Stimulated activated naive CD8-positive, alpha-beta T cell treated with anti-CD3 and anti-CD28 coated beads, Interleukin-15, amount 100 ng/mL, for 72 hours (primary cell): Measurements from ENCODE around the gene TIE1.

ENCODE experiments used
- ATAC-seq: fragments of 150-1000 bp; cut with Tn5 transposase; 2 replicates; pipeline ENCODE4 v1.10.0; 2021; ENCODE audit warnings: mild to moderate bottlenecking, moderate library complexity
- DNase-seq, 2 donors: peaks; one replicate each; pipeline ENCODE4 v3.0.0; 2021 to 2022
- H3K27ac Mint-ChIP-seq, 2 donors: one replicate each; pipeline ENCODE4 v1.8.0; 2022; ENCODE audit warnings: mild to moderate bottlenecking in 2 of 2, mixed read lengths in 2 of 2, moderate library complexity in 2 of 2
- H3K27me3 Mint-ChIP-seq: one replicate; pipeline ENCODE4 v1.8.0; 2022; ENCODE audit warnings: mixed read lengths
- H3K4me1 Mint-ChIP-seq: one replicate; pipeline ENCODE4 v1.8.0; 2022; ENCODE audit warnings: mild to moderate bottlenecking, mixed read lengths
- H3K4me3 Mint-ChIP-seq, 2 donors: one replicate each; pipeline ENCODE4 v1.8.0; 2022; ENCODE audit warnings: mild to moderate bottlenecking in 2 of 2, mixed read lengths in 2 of 2, moderate library complexity in 1 of 2
- H3K9me3 Mint-ChIP-seq, 2 donors: one replicate each; pipeline ENCODE4 v1.8.0; 2022; ENCODE audit warnings: mixed read lengths in 2 of 2

TIE1 gene

GRCh38 chr1:43350976-43351375, 50.2 kb downstream of the TIE1 start:
- Mint-ChIP-seq H3K9me3 (no peaks in the 10 kb centered on the region), H3K4me3 (no peak overlapping the region), H3K4me1 (peaks cover 16% of the 10 kb centered on the region), H3K27ac (peak overlapping the region in 1 of 2 donors; percentile 85), H3K27me3 (no peaks in the 10 kb centered on the region)
- ATAC-seq (no peak), DNase-seq (no peak)

DNA sequence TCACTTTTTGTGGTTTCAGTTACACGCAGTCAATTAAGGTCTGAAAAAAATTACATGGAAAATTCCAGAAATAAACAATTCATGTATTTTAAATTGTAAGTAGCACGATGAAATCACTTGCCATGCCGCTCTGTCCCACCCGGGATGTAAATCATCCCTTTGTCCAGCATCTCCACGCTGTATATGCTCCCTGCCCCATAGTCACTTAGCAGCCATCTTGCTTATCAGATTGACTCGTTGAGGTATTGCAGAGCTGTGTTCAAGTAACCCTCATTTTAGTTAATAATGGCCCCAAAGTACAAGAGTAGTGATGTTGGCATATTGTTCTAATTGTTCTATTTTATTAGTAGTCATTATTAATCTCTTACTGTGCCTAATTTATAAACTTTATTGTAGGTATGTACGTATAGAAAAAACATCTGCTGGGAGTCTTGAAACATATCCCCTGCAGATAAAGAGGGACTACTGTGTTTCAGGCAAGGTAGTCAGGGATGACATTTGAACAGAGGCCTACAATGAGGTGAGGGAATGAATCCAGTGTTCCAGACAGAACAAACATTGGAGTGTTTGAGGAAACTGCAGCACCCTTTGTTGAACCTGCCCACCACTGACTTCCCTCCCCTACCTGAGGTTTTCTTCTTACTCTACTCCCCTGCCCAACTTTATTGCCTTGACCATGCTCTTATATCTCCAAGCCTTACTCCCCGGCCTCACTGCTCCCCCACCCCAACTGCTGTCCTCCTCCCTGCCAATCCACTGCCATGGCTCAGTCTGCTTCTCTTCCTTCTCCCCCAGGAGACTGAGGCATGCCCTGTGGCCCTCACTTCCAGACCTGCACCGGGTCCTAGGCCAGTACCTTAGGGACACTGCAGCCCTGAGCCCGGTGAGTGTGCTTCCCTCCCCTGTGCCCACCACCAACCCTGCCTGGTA, 50.9 kb downstream of the TIE1 start:
- Mint-ChIP-seq H3K27ac (no peak overlapping the region), H3K27me3 (no peaks in the 10 kb centered on the region), H3K9me3 (no peaks in the 10 kb centered on the region), H3K4me1 (peaks cover 16% of the 10 kb centered on the region), H3K4me3 (no peak overlapping the region)
- DNase-seq, result no peak
- ATAC-seq, result no peak

DNA sequence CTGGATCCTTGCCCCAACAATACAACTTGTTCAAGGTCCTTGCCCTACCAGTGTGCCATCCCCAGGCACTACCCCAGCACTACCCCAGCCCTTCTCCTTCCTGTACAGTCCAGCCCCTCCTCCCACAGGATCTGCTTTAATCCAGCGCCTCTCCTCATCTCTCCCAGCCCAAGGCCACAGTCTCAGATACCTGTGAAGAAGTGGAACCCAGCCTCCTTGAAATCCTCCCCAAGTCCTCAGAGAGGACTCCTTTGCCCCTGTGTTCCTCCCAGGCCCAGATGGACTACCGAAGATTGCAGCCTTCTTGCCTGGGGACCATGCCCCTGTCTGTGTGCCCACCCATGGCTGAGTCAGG, 51.5 kb downstream of the TIE1 start:
- Mint-ChIP-seq H3K9me3 (no peaks in the 10 kb centered on the region), H3K27me3 (no peaks in the 10 kb centered on the region), H3K4me1 (peaks cover 16% of the 10 kb centered on the region), H3K27ac (no peak overlapping the region), H3K4me3 (no peak overlapping the region)
- ATAC-seq, result no peak
- no peak for DNase-seq

- Mint-ChIP-seq H3K4me3 (no peak overlapping the region), H3K4me1 (peaks cover 19% of the 10 kb centered on the region), H3K27me3 (no peaks in the 10 kb centered on the region), H3K27ac (peak overlapping the region in 1 of 2 donors; percentile 11), H3K9me3 (no peaks in the 10 kb centered on the region)
- DNase-seq, result no peak
- no peak for ATAC-seq
Observed at GRCh38 chr1:43352881-43353280, 52.1 kb downstream of the TIE1 start.

- Mint-ChIP-seq H3K27me3 (no peaks in the 10 kb centered on the region), H3K27ac (no peak overlapping the region)
Observed at GRCh38 chr1:43354471-43354870, 53.7 kb downstream of the TIE1 start.

GRCh38 chr1:43354936-43355335, 54.2 kb downstream of the TIE1 start:
- Mint-ChIP-seq H3K27ac (no peak overlapping the region), H3K27me3 (no peaks in the 10 kb centered on the region), H3K4me3 (no peak overlapping the region), H3K4me1 (peaks cover 18% of the 10 kb centered on the region), H3K9me3 (no peaks in the 10 kb centered on the region)
- DNase-seq (no peak), ATAC-seq (no peak)

More at GRCh38 chr1:43354471-43354870, 53.7 kb downstream of the TIE1 start:
- no peak for ATAC-seq
- H3K4me1 Mint-ChIP-seq, result peaks cover 18% of the 10 kb centered on the region
- H3K9me3 Mint-ChIP-seq, result no peaks in the 10 kb centered on the region
- no peak overlapping the region for H3K4me3 Mint-ChIP-seq
- DNase-seq, result no peak

DNA sequence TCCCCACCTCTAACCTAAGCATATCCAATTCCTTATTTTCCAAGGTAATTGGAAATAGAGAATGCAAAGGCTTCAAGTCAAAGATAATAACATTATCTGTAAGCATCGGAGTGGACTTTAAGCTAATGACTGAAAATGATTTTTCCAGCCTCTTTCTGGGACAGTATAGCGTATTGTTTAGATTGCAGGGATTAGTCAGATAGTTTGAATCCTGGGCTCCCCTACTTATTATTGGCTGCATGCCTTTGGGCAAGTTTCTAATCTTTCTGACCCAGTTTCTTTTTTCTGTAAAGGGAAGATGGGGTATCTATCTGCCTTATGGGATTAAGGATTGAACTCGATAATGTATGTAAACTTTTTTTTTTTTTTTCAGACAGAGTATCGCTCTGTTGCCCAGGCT, 56.5 kb downstream of the TIE1 start:
- ATAC-seq (no peak), DNase-seq (no peak)
- peaks cover 38% of the 10 kb centered on the region for H3K4me1 Mint-ChIP-seq
- no peaks in the 10 kb centered on the region for H3K9me3 Mint-ChIP-seq
- H3K4me3 Mint-ChIP-seq, result peak overlapping the region in 1 of 2 donors; percentile 98
- no peak overlapping the region for H3K27ac Mint-ChIP-seq
- H3K27me3 Mint-ChIP-seq, result no peaks in the 10 kb centered on the region

GRCh38 chr1:43358121-43358745, 57.5 kb downstream of the TIE1 start:
- H3K27me3 Mint-ChIP-seq, result no peaks in the 10 kb centered on the region
- no peaks in the 10 kb centered on the region for H3K9me3 Mint-ChIP-seq
- H3K4me1 Mint-ChIP-seq, result peaks cover 48% of the 10 kb centered on the region
- peak overlapping the region; percentile 94 to 98 for H3K4me3 Mint-ChIP-seq
- DNase-seq (no peak), ATAC-seq (peak; percentile 38)
- H3K27ac Mint-ChIP-seq, result peak overlapping the region; percentile 95 to 96

- ATAC-seq (peak; percentile 98), DNase-seq (peak; percentile 98 to 99)
- Mint-ChIP-seq H3K4me3 (peak within 1 kb of the TSS; percentile 94 to 98), H3K4me1 (peaks cover 56% of the 10 kb centered on the region), H3K27ac (peak within 1 kb of the TSS; percentile 95 to 96), H3K27me3 (no peaks in the 10 kb centered on the region), H3K9me3 (no peaks in the 10 kb centered on the region)
Observed at GRCh38 chr1:43358746-43359693, 58.2 kb downstream of the TIE1 start, which contains the start of gene CDC20. Gene CDC20, plus strand, starts transcription at chr1:43358981. Its CDS starts 235 bp downstream, at chr1:43359216.

- DNase-seq, result no peak
- Mint-ChIP-seq H3K27me3 (no peaks in the 10 kb centered on the region), H3K4me3 (peak overlapping the region; percentile 94 to 98), H3K4me1 (peaks cover 63% of the 10 kb centered on the region), H3K9me3 (no peaks in the 10 kb centered on the region), H3K27ac (peak overlapping the region; percentile 80 to 94)
- no peak for ATAC-seq
Observed at GRCh38 chr1:43359696-43360095, 58.9 kb downstream of the TIE1 start.

DNA sequence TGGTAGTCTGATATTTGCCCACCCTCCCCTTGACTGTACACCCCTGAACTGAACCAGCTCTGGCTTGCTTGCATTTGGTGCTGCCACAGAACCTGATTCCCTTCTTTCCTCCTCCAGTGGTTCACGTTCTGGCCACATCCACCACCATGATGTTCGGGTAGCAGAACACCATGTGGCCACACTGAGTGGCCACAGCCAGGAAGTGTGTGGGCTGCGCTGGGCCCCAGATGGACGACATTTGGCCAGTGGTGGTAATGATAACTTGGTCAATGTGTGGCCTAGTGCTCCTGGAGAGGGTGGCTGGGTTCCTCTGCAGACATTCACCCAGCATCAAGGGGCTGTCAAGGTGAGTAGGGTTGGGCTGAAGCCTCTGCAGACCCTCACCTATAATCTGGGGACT, 59.8 kb downstream of the TIE1 start:
- peak overlapping the region in 1 of 2 donors; percentile 87 for H3K27ac Mint-ChIP-seq
- peaks cover 72% of the 10 kb centered on the region for H3K4me1 Mint-ChIP-seq
- H3K9me3 Mint-ChIP-seq, result no peaks in the 10 kb centered on the region
- peak overlapping the region; percentile 94 to 98 for H3K4me3 Mint-ChIP-seq
- DNase-seq (no peak), ATAC-seq (no peak)
- H3K27me3 Mint-ChIP-seq, result no peaks in the 10 kb centered on the region

DNA sequence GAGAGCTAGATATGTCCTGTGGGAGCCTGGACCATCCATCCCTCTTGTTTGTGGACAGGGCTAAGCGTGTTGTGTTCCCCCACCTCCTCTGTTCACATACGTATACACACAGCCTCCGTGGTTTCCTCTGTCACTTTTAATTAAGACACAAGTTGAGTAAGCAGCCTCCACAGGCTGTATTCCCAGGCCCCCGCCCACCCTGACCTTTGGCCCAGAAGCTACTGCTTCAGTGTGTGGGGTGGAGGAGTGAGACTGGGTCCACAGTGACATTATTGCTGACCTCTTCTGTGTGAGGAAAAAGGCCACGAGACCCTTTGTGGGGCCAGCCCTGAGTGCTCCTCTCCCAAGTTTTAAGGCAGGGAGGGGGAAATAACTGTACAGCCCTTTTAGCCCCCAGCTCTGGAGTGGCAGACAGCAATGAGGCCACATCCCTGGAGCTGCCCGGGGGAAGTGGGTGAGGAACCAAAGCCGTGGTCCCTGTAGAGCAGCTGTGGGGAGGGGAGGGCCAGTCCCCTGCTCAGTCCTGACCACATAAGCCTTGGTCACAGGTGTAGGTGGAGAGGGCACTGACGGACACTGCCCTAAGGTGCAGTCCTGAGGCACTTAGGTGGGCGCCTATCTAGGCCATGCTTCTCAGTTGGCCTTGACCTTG, 62.6 kb downstream of the TIE1 start:
- DNase-seq (no peak), ATAC-seq (no peak)
- Mint-ChIP-seq H3K4me3 (no peak overlapping the region), H3K4me1 (peaks cover 84% of the 10 kb centered on the region), H3K27me3 (no peaks in the 10 kb centered on the region), H3K9me3 (no peaks in the 10 kb centered on the region), H3K27ac (no peak overlapping the region)

DNA sequence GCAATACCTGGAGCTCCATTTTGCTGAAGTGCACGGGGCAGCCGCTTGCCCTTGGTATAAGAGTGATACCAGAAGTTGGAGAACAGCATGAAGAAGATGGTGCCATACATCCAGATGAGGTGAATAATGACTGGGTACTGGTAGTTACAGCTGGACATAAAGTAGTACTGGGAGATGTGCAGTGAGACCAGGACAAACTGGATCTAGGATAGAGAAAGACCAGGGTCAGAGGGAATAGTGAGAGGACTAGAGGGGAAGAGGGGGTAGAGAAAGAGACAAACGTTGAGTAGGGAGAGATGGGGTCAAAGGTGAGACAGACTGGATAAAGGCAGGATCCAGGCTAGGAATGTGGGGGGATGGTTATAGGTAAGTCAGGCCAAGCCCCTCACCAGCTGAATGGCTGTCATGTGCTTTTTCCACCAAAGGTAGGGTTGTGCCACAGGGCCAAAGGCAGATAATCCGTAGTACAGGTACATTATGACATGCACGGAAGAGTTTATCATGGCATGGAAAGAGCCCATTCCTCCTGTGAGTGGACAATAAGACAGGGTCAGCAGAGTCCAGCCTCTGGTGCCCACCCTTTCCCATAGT, 63.2 kb downstream of the TIE1 start:
- peaks cover 89% of the 10 kb centered on the region for H3K4me1 Mint-ChIP-seq
- H3K27ac Mint-ChIP-seq, result no peak overlapping the region
- H3K9me3 Mint-ChIP-seq, result no peaks in the 10 kb centered on the region
- H3K4me3 Mint-ChIP-seq, result no peak overlapping the region
- no peak for ATAC-seq
- no peak for DNase-seq
- no peaks in the 10 kb centered on the region for H3K27me3 Mint-ChIP-seq

DNA sequence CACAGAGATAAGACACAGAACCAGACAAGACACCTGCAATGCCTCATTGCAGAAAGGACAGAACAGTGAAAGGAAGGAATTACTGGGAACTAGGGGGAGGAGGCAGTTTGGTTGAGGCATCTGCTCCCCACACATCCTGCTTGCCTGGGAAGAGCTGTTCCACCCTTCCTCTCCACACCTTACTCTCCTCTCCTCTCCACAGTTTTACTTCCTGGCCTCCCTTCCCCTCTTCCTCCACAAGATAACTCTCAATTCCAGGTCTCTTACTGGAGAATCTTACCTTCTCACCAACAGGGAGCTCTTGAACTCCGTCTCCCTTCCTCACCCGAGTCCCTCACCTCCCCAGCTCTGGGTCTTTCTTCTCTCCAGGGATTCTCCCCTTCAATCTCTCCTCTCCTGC, 64.9 kb downstream of the TIE1 start:
- Mint-ChIP-seq H3K27me3 (no peaks in the 10 kb centered on the region), H3K4me3 (peak overlapping the region; percentile 88 to 90), H3K4me1 (peaks cover 81% of the 10 kb centered on the region), H3K9me3 (no peaks in the 10 kb centered on the region), H3K27ac (peak overlapping the region; percentile 6 to 74)
- DNase-seq (no peak), ATAC-seq (no peak)
